ENCODE measurements around the gene CLEC7A.

CLEC7A gene

DNA sequence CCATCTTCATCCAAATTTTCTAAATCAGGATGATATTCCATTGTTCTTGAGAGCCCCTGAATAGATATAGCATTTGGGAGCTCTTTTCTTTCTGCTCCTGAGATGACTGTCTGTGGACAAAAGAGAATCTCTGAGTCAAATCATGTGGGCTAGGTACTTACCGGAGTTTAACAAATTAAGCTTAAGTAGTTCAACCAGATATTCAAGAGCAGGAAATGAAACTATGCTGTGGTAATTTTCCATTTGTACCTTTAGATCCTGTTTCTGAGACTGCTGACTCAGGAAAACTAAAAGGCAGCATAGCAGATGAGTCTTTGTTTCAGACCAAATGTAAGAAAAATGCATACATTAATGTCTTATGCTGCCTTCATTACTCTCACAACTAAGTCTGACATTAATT, at the start of gene CLEC7A:
Gene CLEC7A, minus strand, starts transcription at position 158 of the 400 bp plus-strand sequence. Its CDS starts 117 bp downstream, at position 41.
- DNase-seq: no peak

DNA sequence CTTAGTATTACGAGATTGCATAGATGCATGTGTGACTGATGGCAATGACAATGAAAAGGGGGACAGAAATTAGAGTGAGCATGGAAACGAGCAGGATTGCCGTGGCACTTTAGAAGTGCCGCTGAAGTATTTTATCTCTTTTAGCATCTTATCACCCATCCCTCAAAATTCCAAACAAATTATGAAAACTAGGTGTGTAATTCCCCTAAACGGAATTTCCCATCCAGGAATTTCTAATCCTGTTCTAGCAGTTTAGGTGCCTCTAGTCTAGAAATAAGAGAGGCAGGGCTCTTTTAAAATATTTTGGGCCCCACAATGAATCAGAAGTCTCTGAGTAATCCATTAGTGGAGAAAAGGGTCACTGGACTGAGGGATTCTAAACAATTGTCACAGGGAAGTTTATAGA, 49.8 kb upstream of the CLEC7A start:
- no peak for DNase-seq

DNA sequence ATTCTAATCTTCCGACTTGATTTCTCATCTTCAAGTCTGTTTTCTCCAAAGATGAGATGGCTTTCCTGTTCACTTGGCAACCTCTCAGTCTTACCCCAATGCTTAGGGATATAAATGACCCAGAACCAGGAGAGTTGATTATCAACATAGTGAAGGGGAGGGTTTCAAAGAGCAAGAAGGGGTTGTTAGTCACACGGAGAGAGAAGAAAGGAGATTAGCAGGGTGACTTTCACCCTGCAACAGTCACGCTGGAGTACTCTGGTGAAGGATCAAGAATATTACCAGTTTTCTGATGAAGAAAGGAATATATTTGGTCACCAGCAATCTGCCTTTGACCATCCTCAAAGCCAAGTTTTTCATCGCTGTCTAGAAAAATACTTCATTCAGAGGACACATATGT, 48.8 kb upstream of the CLEC7A start, which contains the start of gene TMEM52B:
Gene TMEM52B, plus strand, starts transcription at position 212 of the 400 bp plus-strand sequence. CDS start 543 bp downstream, outside the sequence.
- DNase-seq: no peak

DNA sequence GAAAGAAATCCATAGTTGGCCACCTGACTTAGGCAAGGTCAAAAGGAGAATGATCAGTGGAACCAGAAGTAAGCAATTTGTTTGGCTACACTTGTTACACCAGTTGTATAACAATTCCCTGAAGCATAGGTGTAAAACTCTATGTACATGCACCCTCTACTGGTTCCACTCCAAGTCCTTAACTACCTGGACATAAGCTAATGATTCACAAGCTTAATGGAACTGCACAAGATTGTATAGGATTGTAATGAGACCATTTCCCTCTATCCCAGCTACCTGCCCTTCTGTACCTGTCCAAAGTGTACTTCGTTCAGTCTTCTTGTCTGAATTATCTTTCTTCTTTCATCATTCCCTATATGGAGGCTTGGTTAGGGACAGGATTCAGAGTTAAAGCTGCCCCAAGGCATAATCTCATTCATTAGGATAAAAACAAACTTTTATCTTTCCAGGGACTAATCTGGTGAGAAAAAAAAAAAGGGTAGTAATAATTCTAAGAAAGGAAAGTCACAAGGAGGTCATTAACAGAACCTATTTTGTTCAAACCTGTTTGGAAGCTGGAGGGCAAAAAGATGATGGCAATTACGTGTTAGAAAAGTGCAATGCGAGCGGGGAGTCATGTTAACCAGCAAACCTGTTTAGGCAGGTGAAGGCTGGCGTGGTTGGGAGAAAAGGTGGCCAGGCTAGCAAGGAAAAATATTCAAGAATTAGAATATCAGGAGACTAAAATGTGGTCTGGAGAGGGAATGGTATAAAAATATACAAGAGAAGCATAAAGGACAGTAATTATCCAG, 46.0 kb upstream of the CLEC7A start:
- DNase-seq: no peak

DNA sequence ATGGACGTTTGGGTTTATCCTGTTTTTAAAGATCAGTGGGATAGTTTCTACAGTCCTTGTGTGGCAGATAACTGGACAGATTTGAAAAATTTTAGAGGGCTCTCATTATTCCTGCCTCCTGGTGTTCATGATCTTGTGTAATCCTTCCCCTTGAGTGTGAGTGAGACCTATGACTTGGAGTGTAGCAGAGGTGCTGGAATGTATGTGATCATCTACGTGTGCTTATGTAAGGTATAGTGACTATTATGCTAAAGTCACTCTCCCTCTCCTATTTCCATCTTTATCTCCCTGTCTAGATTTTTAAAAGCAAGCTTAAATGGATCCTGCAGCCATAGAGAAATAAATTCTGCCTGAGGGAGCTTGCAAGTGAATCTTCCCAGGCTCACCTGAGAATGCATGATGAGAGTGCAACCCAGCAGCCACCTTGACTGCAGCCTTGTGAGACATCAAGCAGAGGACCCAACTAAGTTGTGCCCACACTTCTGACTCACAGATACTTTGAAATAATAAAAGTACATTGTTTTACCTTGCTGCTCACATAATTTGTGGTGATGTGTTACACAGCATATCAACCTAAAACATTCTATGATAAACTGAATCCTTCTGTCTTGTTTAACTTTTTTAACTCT, 45.1 kb upstream of the CLEC7A start:
- no peak for DNase-seq

DNA sequence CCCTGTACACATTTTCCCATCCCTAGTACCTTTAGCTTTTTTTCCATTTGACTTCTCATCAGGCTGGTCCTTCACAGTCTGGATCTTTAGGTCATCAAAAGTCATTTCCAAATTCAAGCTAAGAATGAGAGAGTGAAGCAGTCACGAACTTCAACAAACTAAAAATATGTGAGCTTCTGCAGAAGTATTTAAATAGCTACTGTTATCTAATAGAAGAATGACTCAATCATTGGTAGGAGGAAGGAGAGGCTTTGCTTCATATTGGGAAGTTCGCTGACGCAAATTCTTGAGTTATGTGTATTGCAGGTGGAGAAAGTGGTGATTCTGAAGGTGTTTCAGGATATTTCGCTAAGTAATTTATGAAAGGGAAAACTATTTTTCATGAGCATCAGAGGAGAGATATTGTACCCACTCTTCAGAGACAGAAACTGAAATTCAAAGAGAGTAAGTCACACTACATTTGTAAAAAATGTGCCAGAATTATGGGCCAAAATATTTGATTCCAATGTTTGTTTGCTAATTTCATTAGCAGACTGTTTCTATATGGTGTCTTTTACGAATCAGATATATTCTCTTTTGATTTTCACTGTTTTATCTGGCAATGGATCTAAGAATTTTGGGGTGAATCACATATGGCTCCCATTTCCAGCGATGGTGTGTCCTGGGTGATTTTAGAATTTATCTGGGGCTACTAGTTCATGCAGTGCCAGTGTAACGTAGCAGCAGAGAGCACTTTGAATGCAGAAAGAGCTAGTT, 42.2 kb upstream of the CLEC7A start, which contains the start of gene OLR1:
Gene OLR1, minus strand, starts transcription at position 160 of the 756 bp plus-strand sequence. Its CDS starts 55 bp downstream, at position 105.
- no peak for DNase-seq

DNA sequence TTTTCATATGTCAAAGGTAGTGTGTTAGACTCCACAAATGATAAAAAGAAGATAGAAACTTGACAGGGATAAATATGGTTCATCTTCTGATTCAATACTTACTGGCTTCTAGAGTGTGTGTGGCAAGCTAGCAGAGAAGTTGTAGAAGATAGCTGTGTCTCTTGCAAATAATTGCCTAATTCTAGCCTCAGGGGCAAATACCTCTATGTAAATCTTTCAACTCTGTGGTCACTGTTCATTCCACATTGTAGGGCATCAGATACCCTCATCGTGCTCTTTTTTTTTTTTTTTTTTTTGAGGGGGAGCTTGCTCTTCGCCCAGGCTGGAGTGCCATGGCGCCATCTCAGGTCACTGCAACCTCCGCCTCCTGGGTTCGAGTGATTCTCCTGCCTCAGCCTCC, 40.2 kb upstream of the CLEC7A start:
- DNase-seq: no peak

DNA sequence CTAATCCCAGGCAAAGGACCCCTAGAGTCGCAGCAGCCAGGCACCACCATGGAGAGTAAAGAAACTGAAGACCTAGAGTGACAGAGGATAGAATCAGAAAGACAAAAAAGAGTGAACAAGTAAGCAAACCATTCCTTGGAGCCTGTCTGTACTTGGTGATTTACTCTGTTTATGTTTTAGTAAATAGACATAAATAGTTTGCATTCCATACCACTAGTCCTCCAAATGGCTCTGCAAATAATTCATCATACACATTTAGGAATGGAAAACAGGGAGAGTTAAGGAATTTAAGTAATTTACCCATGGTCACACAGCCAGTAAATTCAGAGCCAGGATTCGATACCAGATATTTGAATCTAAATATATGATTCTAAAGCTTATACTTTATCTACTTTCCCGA, 39.1 kb upstream of the CLEC7A start:
- no peak for DNase-seq

DNA sequence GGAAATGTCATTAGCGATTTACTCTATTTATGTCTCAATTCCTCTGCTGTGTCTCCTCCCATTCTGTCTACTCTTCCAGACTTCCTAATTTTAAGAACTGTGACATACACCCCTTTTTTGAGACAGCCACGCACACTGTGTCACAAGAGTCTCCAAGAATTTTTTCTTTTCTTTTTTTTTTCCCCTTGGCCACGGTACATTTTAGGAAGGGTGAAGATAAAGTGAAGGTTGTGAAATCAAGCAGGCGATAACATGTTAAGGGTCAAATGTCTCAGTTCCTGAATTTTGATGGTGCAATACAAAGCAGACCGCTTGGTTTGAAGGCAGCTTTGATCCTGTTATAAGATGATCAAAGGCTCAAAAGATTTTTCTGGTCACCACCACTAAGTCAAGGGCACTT, 37.6 kb upstream of the CLEC7A start:
- DNase-seq: no peak

DNA sequence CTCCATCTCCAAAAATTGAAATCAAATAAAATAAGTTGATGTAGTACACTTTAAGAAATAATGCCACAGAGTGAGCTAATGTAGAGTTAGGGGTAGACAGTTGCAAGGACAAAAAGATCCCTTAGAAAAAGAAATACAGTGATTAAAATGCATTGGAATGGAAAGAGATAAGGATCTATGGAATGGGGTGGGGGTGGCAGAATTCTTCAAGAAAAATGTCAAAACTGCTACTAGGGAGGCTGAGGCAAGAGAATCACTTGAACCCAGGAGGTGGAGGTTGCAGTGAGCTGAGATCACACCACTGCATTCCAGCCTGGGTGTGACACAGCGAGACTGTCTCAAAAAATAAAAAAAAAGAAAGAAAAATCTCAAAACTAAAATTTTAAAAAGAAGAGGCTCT, 35.4 kb upstream of the CLEC7A start:
- no peak for DNase-seq

DNA sequence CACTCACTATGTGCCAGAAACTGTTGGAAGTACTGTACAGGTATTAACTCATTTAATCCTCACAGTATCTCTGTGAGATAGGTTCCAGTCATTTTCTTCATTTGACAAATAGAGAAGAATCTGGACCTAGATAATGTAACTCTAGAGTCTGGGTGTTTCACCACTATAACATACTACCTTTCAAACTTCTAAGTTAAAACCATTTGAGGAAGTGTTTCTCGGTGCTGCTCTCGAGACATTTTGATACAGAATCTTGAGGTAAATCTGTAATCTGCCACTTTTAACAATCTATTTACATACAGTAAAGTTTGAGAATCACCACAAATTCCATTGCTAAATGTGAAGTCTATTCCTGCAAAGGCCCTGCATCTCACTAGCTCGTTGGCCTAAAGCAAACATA, 33.1 kb upstream of the CLEC7A start:
- DNase-seq: no peak

DNA sequence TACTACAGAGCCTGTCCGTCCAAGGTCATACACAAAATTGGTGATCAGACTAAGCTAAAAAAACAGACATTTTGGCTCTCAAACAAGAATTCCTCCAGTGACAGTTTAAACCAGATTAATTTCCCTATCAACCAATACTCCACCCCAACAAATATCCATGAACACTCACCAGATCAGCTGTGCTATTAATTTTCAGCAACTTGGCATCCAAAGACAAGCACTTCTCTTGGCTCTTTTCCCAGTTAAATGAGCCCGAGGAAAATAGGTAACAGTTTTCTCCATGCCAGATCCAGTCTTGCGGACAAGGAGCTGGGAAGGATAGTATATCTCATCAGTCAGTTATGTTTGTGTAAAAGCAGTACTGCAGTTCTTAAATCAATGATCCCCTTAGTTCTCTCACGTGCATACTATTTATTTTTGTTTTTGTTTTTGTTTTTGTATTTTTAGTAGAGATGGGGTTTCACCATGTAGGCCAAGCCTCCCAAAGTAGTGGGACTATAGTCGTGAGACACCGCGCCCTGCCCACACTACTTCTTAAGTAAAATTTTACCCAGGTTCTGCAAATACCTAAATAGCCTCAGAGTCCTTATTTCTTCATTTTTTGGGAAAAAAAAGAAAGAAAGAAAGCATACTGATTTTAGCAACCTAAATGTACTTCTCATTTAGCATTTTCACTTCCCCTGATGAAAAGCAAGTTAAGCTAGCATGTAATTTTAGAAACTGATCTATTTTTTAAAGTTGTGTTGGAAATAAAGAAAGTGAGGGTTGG, 30.8 kb upstream of the CLEC7A start:
- no peak for DNase-seq

DNA sequence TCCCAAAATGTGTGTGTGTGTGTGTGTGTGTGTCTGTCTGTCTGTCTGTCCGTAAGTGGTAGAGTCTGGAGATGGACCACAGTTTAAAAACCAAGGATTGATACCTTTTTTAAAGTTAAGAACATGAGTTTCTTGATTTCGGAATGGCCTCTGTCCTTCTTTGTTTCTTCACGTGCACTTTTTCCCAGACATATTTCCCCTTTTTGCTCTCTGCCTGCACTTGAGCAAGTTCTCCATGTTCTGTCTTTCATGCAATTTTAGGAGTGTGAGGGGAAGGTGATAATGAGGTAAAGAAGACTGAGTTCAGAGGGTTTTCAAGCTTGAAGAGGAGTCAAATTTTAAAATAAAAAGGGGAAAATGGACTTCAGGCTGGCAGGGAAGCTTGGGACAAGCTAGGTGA, 29.3 kb upstream of the CLEC7A start:
- DNase-seq: no peak

DNA sequence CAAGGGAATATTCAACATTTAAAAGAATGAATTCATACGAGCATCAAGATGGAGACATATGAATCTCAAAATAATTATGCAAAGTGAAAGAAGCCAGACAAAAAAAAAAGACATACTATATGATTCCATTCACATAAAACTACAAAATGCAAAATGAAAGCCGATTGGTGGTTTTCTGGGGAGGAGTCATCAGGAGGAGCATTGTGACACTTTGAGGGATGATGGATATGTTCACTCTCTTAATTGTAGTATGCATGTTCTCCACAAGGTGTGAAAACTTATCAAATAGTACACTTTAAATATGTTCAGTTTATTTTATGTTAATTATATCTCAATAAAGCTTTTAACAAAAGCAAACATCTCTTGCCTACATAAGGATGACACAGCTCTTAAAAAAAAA, 28.4 kb upstream of the CLEC7A start:
- no peak for DNase-seq

DNA sequence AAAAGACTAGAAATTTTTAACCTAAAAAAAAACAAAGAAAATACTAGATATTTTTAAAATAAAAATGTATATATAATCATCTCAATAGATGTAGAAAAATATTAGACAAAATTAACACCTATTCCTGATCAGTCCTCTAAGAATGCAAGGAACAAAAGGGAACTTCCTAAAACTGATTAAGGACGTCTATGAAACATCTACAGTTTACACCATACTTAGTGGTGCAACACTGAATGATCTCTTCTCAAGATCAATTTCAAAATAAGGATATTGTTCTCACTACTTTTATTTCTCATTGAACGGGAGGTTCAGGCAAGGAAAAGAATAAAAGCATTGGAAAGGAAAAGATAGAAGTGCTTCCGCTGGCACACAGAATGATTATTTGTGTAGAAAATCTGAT, 26.0 kb upstream of the CLEC7A start:
- DNase-seq: no peak

DNA sequence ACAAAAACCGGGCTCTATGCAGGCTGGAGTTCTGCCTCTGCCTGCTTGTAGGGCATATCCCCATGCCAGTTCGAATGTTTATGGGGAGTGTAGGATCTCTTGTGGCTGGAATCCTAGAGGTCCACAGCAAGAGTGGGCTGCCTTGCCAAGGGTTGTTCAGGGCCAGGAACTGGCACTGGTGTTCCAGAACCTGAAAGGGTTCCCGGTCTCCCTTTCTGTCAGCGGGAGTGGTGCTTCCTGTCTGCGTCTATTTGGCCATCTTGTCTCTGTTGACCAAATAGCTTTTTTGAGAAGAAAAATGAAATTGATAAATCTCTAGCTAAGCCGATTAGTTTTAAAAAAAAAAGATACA, 24.1 kb upstream of the CLEC7A start:
- no peak for DNase-seq

DNA sequence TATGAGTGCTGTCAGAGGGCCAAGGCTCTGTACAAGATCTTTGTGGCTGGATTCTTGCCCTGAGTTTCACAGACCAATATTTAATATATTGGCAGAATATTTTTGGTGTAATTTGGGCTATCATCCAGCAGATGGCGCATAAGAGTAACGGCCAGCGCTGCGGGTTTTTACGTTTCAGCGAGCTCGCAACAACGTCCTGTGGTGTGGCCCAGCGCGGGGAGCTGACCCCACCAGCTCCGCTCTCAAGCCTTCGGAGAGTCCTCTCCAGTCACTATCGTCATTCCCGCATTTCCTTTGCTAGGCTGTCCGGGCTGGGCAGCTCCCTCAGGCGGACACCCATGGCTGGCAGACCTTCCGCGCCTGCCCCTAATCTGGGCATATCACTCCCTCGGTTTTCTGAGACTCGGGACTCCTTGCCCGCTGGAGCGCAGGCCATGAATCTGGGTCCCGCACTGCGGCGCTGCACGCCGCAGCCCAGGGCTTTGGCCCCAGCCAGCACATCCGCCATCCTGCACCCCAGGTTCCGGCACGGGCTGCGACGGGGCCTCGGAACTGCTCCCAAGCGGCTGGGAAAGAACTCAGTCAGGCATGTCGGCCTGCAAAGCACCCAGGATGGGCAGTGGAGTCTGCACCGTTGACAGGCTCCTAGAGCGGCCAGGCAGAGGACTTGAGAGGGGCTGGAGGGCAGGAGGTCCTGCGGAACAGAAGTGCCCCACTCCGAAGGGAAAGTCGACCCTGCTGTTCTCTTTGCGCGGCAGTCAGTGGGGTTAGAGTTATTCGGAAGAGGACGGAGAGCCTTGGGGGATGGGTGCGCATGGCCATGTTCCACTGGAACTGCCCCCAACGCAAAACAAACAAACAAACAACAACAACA, 23.5 kb upstream of the CLEC7A start:
- no peak for DNase-seq

DNA sequence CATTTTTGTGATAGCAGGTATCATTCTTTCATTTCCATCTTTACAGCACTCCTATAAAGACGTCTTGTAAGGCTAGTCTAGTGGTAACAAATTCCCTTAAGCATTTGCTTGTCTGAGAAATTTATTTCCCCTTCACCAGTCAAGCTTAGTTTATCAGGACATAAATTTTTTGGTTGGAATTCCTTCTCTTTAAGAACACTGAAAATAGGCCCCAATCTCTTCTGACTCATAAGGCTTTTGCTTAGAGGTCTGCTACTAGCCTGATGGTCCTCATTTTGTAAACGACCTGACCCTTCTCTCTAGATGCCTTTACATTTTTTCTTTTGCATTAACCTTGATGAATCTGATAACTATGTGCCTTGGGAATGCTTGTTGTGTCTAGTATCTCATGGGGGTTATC, 21.6 kb upstream of the CLEC7A start:
- DNase-seq: no peak

DNA sequence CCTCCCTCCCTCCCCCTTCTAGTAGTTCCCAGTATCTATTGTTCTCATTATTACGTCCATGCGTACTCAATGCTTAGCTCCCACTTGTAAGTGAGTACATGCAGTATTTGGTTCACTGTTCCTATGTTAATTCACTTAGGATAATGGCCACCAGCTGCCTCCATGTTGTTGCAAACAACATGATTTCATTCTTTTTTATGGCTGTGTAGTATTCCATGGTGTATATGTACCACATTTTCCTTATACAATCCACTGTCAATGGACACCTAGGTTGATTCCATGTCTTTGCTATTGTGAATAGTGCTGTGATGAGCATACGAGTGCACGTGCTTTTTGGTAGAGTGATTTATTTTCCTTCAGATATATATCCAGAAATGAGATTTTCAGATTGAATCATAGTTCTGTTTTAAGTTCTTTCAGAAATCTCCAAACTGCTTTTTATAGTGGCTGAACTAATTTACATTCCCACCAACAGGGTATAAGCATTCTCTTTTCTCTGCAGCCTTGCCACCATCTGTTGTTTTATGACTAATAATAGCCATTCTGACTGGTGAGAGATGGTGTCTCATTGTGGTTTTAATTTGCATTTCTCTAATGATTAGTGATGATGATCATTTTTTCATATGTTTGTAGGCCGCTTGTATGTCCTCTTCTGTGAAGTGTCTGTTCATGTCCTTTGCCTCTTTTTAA, 17.9 kb upstream of the CLEC7A start:
- no peak for DNase-seq

DNA sequence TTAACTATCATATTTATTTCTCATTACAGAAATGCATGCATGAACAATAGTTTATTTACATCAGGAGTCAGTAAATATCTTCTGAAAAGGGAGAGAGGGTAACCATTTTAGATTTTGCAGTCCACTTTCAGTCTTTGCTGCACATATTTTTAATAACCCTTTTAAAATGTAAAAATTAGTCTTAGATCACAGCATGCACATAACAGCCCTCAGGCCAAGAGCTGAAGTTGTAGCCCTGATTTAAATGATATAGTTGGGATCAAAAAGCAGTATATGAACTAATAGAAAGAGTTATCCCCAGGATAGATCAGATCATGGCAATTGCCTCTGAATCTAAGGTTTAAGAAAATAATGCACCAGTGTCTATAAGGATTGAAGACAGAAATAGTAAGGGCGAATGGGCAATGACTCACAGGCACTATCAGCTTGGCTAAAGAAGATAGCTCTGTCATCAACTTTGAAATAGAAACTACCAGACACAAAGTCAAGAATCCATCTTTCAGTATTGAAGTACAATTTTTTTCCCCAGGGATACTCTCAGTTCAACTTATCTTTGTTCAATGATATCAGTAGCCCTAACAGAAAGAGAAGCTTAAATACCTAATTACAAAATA, 13.1 kb upstream of the CLEC7A start:
- DNase-seq: no peak

DNA sequence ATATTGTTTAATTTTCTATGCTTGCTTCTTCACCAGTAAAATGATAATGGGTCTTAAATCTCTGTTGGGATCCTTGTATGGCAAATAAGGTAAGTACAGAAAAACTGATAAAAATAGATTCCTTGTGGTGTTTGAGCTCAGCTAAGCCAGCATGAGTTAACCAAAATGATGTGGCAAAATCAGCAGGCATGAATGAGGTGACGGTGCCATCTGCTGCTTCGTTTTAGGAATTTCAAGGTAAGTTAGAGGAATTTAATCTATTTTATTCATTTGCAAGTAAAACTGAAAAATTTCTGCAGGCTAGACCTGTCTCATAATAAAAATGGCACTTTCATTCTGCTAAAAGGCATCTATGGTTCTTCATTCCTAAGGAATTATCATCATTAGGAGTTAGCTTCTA, 10.0 kb upstream of the CLEC7A start:
- DNase-seq: no peak

All from DMS 273 treated with DMSO at 0.1 percent for 48 hours (cell line).